Transverse colon (tissue), 4 donors: ENCODE results near the gene KLHL17. TPM values are rescaled to one million over a fixed set of nuclear protein-coding genes. Genes with fewer than 3 reads are reported as not detected.

Source experiments
- DNase-seq: peaks from one replicate; pipeline ENCODE4 v3.0.0-alpha.2; 2019
- H3K27ac ChIP-seq, 4 donors: fragments of 200-600 bp; sonication (generic); 2 replicates each; pipeline ENCODE4 v1.5.1; 2016 to 2018; ENCODE audit warnings: inconsistent platforms in 4 of 4
- H3K27me3 ChIP-seq: fragments of 200-600 bp; sonication (generic); 2 replicates; pipeline ENCODE4 v1.5.1; 2017; ENCODE audit warnings: inconsistent platforms
- H3K36me3 ChIP-seq, 4 donors: fragments of 200-600 bp; sonication (generic); 2 replicates each; pipeline ENCODE4 v1.5.1; 2017 to 2019; ENCODE audit warnings: inconsistent platforms in 4 of 4
- H3K4me1 ChIP-seq, 4 donors: fragments of 200-600 bp; sonication (generic); 2 replicates each; pipeline ENCODE4 v1.5.1; 2017 to 2020; ENCODE audit warnings: inconsistent platforms in 4 of 4
- H3K4me3 ChIP-seq, 4 donors: fragments of 200-600 bp; sonication (generic); 1 replicate in 1 of 4; 2 replicates in 3 of 4; pipeline versions ENCODE4 v1.5.1 to v1.6.1; 2017 to 2019; ENCODE audit warnings: inconsistent platforms in 4 of 4
- H3K9me3 ChIP-seq, 2 donors: fragments of 200-600 bp; sonication (generic); 2 replicates each; pipeline ENCODE4 v1.5.1; 2017 to 2019; ENCODE audit warnings: inconsistent platforms in 2 of 2
- CTCF ChIP-seq, 5 experiments: fragments of 200-600 bp in 3 of 5; fragments of 450-650 bp in 2 of 5; sonication (generic) in 3 of 5; IDR thresholded peaks; 1 replicate in 2 of 5; 2 replicates in 3 of 5; pipeline ENCODE4 v1.5.1; 2016 to 2017; ENCODE audit warnings: antibody characterized with exemption in 5 of 5, inconsistent platforms in 3 of 5, mild to moderate bottlenecking in 2 of 5, moderate library complexity in 1 of 5
- EP300 ChIP-seq: sonication (generic); formaldehyde crosslinking; IDR thresholded peaks from one replicate; pipeline ENCODE4 v1.6.1; 2017; ENCODE audit warnings: antibody characterized with exemption, low read depth
- POLR2A ChIP-seq: fragments of 450-650 bp; IDR thresholded peaks from one replicate; pipeline ENCODE4 v1.6.1; 2016; ENCODE audit warnings: antibody characterized with exemption, mild to moderate bottlenecking, moderate library complexity
- POLR2AphosphoS5 ChIP-seq, 3 donors: sonication (generic); formaldehyde crosslinking; IDR thresholded peaks; one replicate each; pipeline ENCODE4 v1.6.1; 2016; ENCODE audit warnings: antibody characterized with exemption in 3 of 3
- whole genome bisulfite sequencing, 2 donors: methylation state at CpG; one replicate each; pipeline ENCODE4 v1.1.5; 2018; ENCODE audit warnings: low coverage in 1 of 2; 5-methylcytosine and 5-hydroxymethylcytosine counted together
- in situ Hi-C, 4 donors: fragments of 200-750 bp; cut with MboI; loops; one replicate each; pipeline versions ENCODE4 v1.15.0 to v1.15.1; 2017; ENCODE audit warnings: low sequenced_read_pairs in 3 of 4, low pct_ligation_motif_present in 1 of 4, low pct_unique_long_range_greater_than_20kb in 1 of 4
- intact Hi-C: fragments of 100-400 bp; cut with DNase I; formaldehyde crosslinking; loops from one replicate; pipeline ENCODE4 v1.15.1; 2023; ENCODE audit warnings: low total_unique reads
- total RNA-seq, 4 donors: library from RNA; depleted of rRNA; stranded (reverse); fragments of >200 nt; gene quantifications; one replicate each; pipeline ENCODE4 v1.1.0, GENCODE V29; 2016

KLHL17 gene
- total RNA-seq, 4 donors from 2014 or later, result 10.8 to 26.1 (median 11.4) TPM

GRCh38 chr1:924656-925560 is 35.5 kb upstream of the KLHL17 start:
- peak overlapping the region in 1 of 4 donors; percentile 4 for H3K27ac ChIP-seq
- H3K27me3 ChIP-seq, result peaks cover 100% of the 10 kb centered on the region

GRCh38 chr1:925561-926421 is 34.6 kb upstream of the KLHL17 start:
- no peak for TF ChIP-seq POLR2A
- TF ChIP-seq CTCF (IDR thresholded peaks at IDR 0.05), result no peak
- no peak for TF ChIP-seq EP300
- peaks cover 18 to 35% (median 29%) of the 10 kb centered on the region in 4 donors for H3K4me1 ChIP-seq

More at GRCh38 chr1:924656-925560, 35.5 kb upstream of the KLHL17 start:
- TF ChIP-seq CTCF (IDR thresholded peaks at IDR 0.05), result no peak
- TF ChIP-seq POLR2AphosphoS5 (IDR thresholded peaks at IDR 0.05), result no peak
- TF ChIP-seq EP300, result no peak
- no peak for TF ChIP-seq POLR2A
- intact Hi-C loops (no loop called here), in situ Hi-C loops (no loop called here)
- Histone ChIP-seq H3K36me3 (no peaks in the 10 kb centered on the region), H3K9me3 (no peaks in the 10 kb centered on the region), H3K4me3 (peak overlapping the region in 3 of 4 donors; percentile 32 to 54 (median 52)), H3K4me1 (peaks cover 24 to 43% (median 36%) of the 10 kb centered on the region in 4 donors)
- WGBS, 2 donors, result 3% methylated on average over 42 of the region's 120 CpGs; no CpG with 5 or more reads in 1 of the 2 donors
- peak; percentile 36 for DNase-seq

GRCh38 chr1:927234-927633 is 33.1 kb upstream of the KLHL17 start:
- Histone ChIP-seq H3K27me3 (peaks cover 100% of the 10 kb centered on the region), H3K4me3 (no peak overlapping the region), H3K36me3 (no peaks in the 10 kb centered on the region), H3K9me3 (no peaks in the 10 kb centered on the region), H3K27ac (no peak overlapping the region), H3K4me1 (peaks cover 11 to 27% (median 21%) of the 10 kb centered on the region in 4 donors)
- in situ Hi-C loops (no loop called here), intact Hi-C loops (no loop called here)
- no peak for DNase-seq
- WGBS, 2 donors, result 30% methylated on average over 6 of the region's 9 CpGs; no CpG with 5 or more reads in 1 of the 2 donors
- TF ChIP-seq CTCF (IDR thresholded peaks at IDR 0.05), result no peak
- no peak for TF ChIP-seq POLR2A
- TF ChIP-seq EP300, result no peak
- no peak for TF ChIP-seq POLR2AphosphoS5 (IDR thresholded peaks at IDR 0.05)

More at GRCh38 chr1:925561-926421, 34.6 kb upstream of the KLHL17 start:
- DNase-seq, result no peak
- H3K4me3 ChIP-seq, result peak overlapping the region in 2 of 4 donors; percentile 52 to 54
- in situ Hi-C loops, result no loop called here
- intact Hi-C loops, result no loop called here
- WGBS, 2 donors, result 3% methylated on average over 63 of the region's 65 CpGs; no CpG with 5 or more reads in 1 of the 2 donors
- peaks cover 100% of the 10 kb centered on the region for H3K27me3 ChIP-seq
- H3K27ac ChIP-seq, result no peak overlapping the region
- no peaks in the 10 kb centered on the region for H3K36me3 ChIP-seq
- H3K9me3 ChIP-seq, result no peaks in the 10 kb centered on the region

DNA sequence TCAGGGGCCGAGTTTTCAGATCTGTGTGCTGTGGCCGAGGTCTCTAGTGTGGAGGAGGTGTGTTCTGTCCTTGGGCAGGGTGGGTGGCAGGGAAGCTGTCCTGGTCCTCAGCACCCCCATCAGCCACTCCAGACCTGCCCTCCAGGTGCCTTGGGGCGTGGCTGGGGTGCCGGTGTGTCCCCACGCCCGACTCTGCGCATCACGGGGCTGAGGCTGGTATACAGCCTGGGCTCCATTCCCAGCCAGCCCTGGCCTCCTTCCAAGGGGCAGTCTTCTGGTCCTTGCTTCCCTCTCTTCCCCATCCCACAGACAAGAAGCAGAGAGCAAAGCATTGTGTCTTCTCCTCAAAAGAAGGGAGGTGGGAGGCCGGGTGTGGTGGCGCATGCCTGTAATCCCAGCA is 32.6 kb upstream of the KLHL17 start:
- H3K27me3 ChIP-seq, result peaks cover 100% of the 10 kb centered on the region
- H3K4me3 ChIP-seq, result no peak overlapping the region
- intact Hi-C loops (no loop called here), in situ Hi-C loops (no loop called here)
- 37 to 70% methylated on average over 3 to 10 of the region's 10 CpGs for whole genome bisulfite sequencing, 2 donors
- H3K4me1 ChIP-seq, result peaks cover 11 to 28% (median 21%) of the 10 kb centered on the region in 4 donors
- no peak overlapping the region for H3K27ac ChIP-seq
- DNase-seq, result no peak
- H3K9me3 ChIP-seq, result no peaks in the 10 kb centered on the region
- TF ChIP-seq POLR2AphosphoS5 (IDR thresholded peaks at IDR 0.05) (no peak), POLR2A (no peak), EP300 (no peak), CTCF (IDR thresholded peaks at IDR 0.05) (no peak)
- no peaks in the 10 kb centered on the region for H3K36me3 ChIP-seq
